Breast epithelium (tissue), 4 donors: ENCODE measurements around the gene CDHR3. TPM values are rescaled to one million over a fixed set of nuclear protein-coding genes. Genes with fewer than 3 reads are reported as not detected.

Source experiments
- DNase-seq, 2 donors: peaks; one replicate each; pipeline ENCODE4 v3.0.0-alpha.2; 2019; ENCODE audit warnings: low spot score in 2 of 2
- H3K27ac ChIP-seq, 2 donors: fragments of 200-600 bp; sonication (generic) in 1 of 2; one replicate each; pipeline ENCODE4 v1.5.1; 2016 to 2019; ENCODE audit warnings: mild to moderate bottlenecking in 1 of 2
- H3K27me3 ChIP-seq, 2 donors: fragments of 200-600 bp; sonication (generic) in 1 of 2; one replicate each; pipeline versions ENCODE4 v1.5.1 to v1.6.0; 2017 to 2019; ENCODE audit warnings: control low read depth in 1 of 2, mild to moderate bottlenecking in 1 of 2
- H3K36me3 ChIP-seq: fragments of 200-600 bp; one replicate; pipeline ENCODE4 v1.5.1; 2019
- H3K4me1 ChIP-seq, 2 donors: fragments of 200-600 bp; sonication (generic); one replicate each; pipeline ENCODE4 v1.5.1; 2016 to 2019; ENCODE audit warnings: control low read depth in 1 of 2
- H3K4me3 ChIP-seq, 3 donors: fragments of 200-600 bp; sonication (generic); 1 replicate in 2 of 3; 2 replicates in 1 of 3; pipeline ENCODE4 v1.5.1; 2016 to 2019; ENCODE audit warnings: mild to moderate bottlenecking in 3 of 3, moderate library complexity in 2 of 3
- H3K9me3 ChIP-seq, 2 donors: fragments of 200-600 bp; sonication (generic) in 1 of 2; one replicate each; pipeline ENCODE4 v1.5.1; 2016 to 2019; ENCODE audit warnings: control low read depth in 1 of 2
- CTCF ChIP-seq, 3 donors: fragments of 450-650 bp; IDR thresholded peaks; one replicate each; pipeline ENCODE4 v1.5.1; 2016 to 2017; ENCODE audit warnings: antibody characterized with exemption in 3 of 3, mild to moderate bottlenecking in 3 of 3, moderate library complexity in 3 of 3
- POLR2A ChIP-seq: fragments of 450-650 bp; IDR thresholded peaks from one replicate; pipeline ENCODE4 v1.6.1; 2016; ENCODE audit warnings: antibody characterized with exemption, mild to moderate bottlenecking, moderate library complexity
- POLR2AphosphoS5 ChIP-seq, 3 donors: sonication (generic); formaldehyde crosslinking; IDR thresholded peaks; one replicate each; pipeline ENCODE4 v1.6.1; 2017; ENCODE audit warnings: antibody characterized with exemption in 3 of 3
- intact Hi-C: fragments of 100-400 bp; cut with DNase I; formaldehyde crosslinking; loops from one replicate; pipeline ENCODE4 v1.15.1; 2023; ENCODE audit warnings: low total_unique reads
- total RNA-seq, 3 donors: library from RNA; depleted of rRNA; stranded (reverse); fragments of >200 nt; gene quantifications; one replicate each; pipeline ENCODE4 v1.1.0, GENCODE V29; 2016

CDHR3 gene
- total RNA-seq, 3 donors from 2014 or later, result 4.6 to 8.8 (median 6.4) TPM

GRCh38 chr7:106061301-106061979 lies 98.4 kb downstream of the CDHR3 start:
- intact Hi-C loops, result no loop called here
- Histone ChIP-seq H3K4me3 (no peak overlapping the region), H3K27me3 (no peaks in the 10 kb centered on the region), H3K27ac (no peak overlapping the region), H3K9me3 (no peaks in the 10 kb centered on the region), H3K36me3 (no peaks in the 10 kb centered on the region), H3K4me1 (peaks cover 0 to 19% of the 10 kb centered on the region in 2 donors)
- TF ChIP-seq POLR2A (no peak), POLR2AphosphoS5 (IDR thresholded peaks at IDR 0.05) (no peak), CTCF (IDR thresholded peaks at IDR 0.05) (no peak)
- no peak for DNase-seq

GRCh38 chr7:106062006-106062405 lies 98.9 kb downstream of the CDHR3 start:
- Histone ChIP-seq H3K4me1 (peaks cover 0 to 19% of the 10 kb centered on the region in 2 donors), H3K9me3 (no peaks in the 10 kb centered on the region), H3K27me3 (no peaks in the 10 kb centered on the region), H3K36me3 (no peaks in the 10 kb centered on the region), H3K4me3 (no peak overlapping the region), H3K27ac (no peak overlapping the region)
- no peak for DNase-seq
- TF ChIP-seq CTCF (IDR thresholded peaks at IDR 0.05) (no peak), POLR2AphosphoS5 (IDR thresholded peaks at IDR 0.05) (no peak), POLR2A (no peak)
- intact Hi-C loops, result loop anchor here (2.0 kb wide), 1 partner anchor 29 kb away; no protein-coding TSS in a partner anchor

- no peak for DNase-seq
- intact Hi-C loops, result loop anchor here (2.0 kb wide), 1 partner anchor 30 kb away; no protein-coding TSS in a partner anchor
- Histone ChIP-seq H3K9me3 (no peaks in the 10 kb centered on the region), H3K27me3 (no peaks in the 10 kb centered on the region), H3K4me1 (peaks cover 0 to 18% of the 10 kb centered on the region in 2 donors), H3K27ac (no peak overlapping the region), H3K36me3 (no peaks in the 10 kb centered on the region), H3K4me3 (no peak overlapping the region)
- TF ChIP-seq POLR2AphosphoS5 (IDR thresholded peaks at IDR 0.05), result no peak
- TF ChIP-seq POLR2A, result no peak
- TF ChIP-seq CTCF (IDR thresholded peaks at IDR 0.05), result no peak
These were observed 99.5 kb downstream of the CDHR3 start for GRCh38 chr7:106062521-106062931.

- no peak overlapping the region for H3K4me3 ChIP-seq
- DNase-seq, result no peak
- no peaks in the 10 kb centered on the region for H3K27me3 ChIP-seq
- intact Hi-C loops, result loop anchor here (2.0 kb wide), 1 partner anchor 30 kb away; no protein-coding TSS in a partner anchor
- TF ChIP-seq POLR2A (no peak), CTCF (IDR thresholded peaks at IDR 0.05) (no peak), POLR2AphosphoS5 (IDR thresholded peaks at IDR 0.05) (no peak)
- no peak overlapping the region for H3K27ac ChIP-seq
- H3K9me3 ChIP-seq, result no peaks in the 10 kb centered on the region
- no peaks in the 10 kb centered on the region for H3K36me3 ChIP-seq
- peaks cover 0 to 13% of the 10 kb centered on the region in 2 donors for H3K4me1 ChIP-seq
These were observed 100.0 kb downstream of the CDHR3 start for GRCh38 chr7:106063024-106063423.

- Histone ChIP-seq H3K36me3 (no peaks in the 10 kb centered on the region), H3K27me3 (no peaks in the 10 kb centered on the region), H3K4me1 (peaks cover 0 to 10% of the 10 kb centered on the region in 2 donors), H3K27ac (peak overlapping the region; percentile 87 to 92), H3K4me3 (no peak overlapping the region), H3K9me3 (no peaks in the 10 kb centered on the region)
- intact Hi-C loops, result loop anchor here (2.0 kb wide), 1 partner anchor 31 kb away; no protein-coding TSS in a partner anchor
- no peak for DNase-seq
- TF ChIP-seq CTCF (IDR thresholded peaks at IDR 0.05) (no peak), POLR2A (no peak), POLR2AphosphoS5 (IDR thresholded peaks at IDR 0.05) (no peak)
These were observed 100.6 kb downstream of the CDHR3 start for GRCh38 chr7:106063692-106064091.
